Neuronal stem cell (in vitro differentiated cells): ENCODE results near the gene PHYH.

ENCODE experiments used
- DNase-seq: peaks from one replicate; pipeline ENCODE4 v3.0.0-alpha.2; 2013; ENCODE audit warnings: low spot score
- H2AFZ ChIP-seq: one replicate; pipeline ENCODE4 v1.6.1; 2013; ENCODE audit warnings: mild to moderate bottlenecking, low read length, inconsistent platforms
- H2AK5ac ChIP-seq: 2 replicates; pipeline ENCODE4 v1.6.1; 2013; ENCODE audit warnings: low read depth, mild to moderate bottlenecking, inconsistent platforms, low read length, moderate library complexity, mixed read lengths
- H2BK120ac ChIP-seq: 2 replicates; pipeline ENCODE4 v1.6.1; 2013; ENCODE audit warnings: low read depth, mild to moderate bottlenecking, inconsistent platforms, low read length, moderate library complexity, mixed read lengths
- H2BK12ac ChIP-seq: one replicate; pipeline ENCODE4 v1.6.1; 2013; ENCODE audit warnings: low read length, inconsistent platforms
- H2BK15ac ChIP-seq: 2 replicates; pipeline ENCODE4 v1.6.1; 2013; ENCODE audit warnings: mild to moderate bottlenecking, low read length, inconsistent platforms, mixed read lengths
- H2BK5ac ChIP-seq: one replicate; pipeline ENCODE4 v1.6.1; 2013; ENCODE audit warnings: inconsistent platforms, mild to moderate bottlenecking, low read length, moderate library complexity
- H3K14ac ChIP-seq: one replicate; pipeline ENCODE4 v1.6.1; 2013; ENCODE audit warnings: low read length, inconsistent platforms
- H3K18ac ChIP-seq: 2 replicates; pipeline ENCODE4 v1.6.1; 2013; ENCODE audit warnings: low read length, inconsistent platforms
- H3K23ac ChIP-seq: 2 replicates; pipeline ENCODE4 v1.6.1; 2013; ENCODE audit warnings: low read depth, mild to moderate bottlenecking, mixed read lengths, low read length, inconsistent platforms; ENCODE audit not compliant: poor library complexity
- H3K27ac ChIP-seq: replicated peaks from 3 replicates; pipeline ENCODE4 v1.5.1; 2013; ENCODE audit warnings: low read length, inconsistent platforms
- H3K27me3 ChIP-seq, 3 experiments: 2 replicates each; pipeline ENCODE4 v1.6.1; 2013; ENCODE audit warnings: low read length in 3 of 3, mild to moderate bottlenecking in 2 of 3, inconsistent platforms in 1 of 3, low read depth in 1 of 3, mixed read lengths in 1 of 3, moderate library complexity in 1 of 3; ENCODE audit not compliant: control insufficient read depth in 3 of 3, insufficient read depth in 3 of 3
- H3K36me3 ChIP-seq, 2 donors: replicated peaks in 1 of 2; 2 replicates each; pipeline ENCODE4 v1.6.1; 2013; ENCODE audit warnings: low read length in 2 of 2; ENCODE audit not compliant: control insufficient read depth in 2 of 2, insufficient read depth in 2 of 2
- H3K4ac ChIP-seq: 2 replicates; pipeline ENCODE4 v1.6.1; 2013; ENCODE audit warnings: inconsistent platforms, mild to moderate bottlenecking, low read length, moderate library complexity
- H3K4me1 ChIP-seq, 2 donors: 1 replicate in 1 of 2; 2 replicates in 1 of 2; pipeline ENCODE4 v1.6.1; 2013; ENCODE audit warnings: low read length in 2 of 2, low read depth in 1 of 2; ENCODE audit not compliant: control insufficient read depth in 2 of 2, insufficient read depth in 1 of 2
- H3K4me2 ChIP-seq: one replicate; pipeline ENCODE4 v1.6.1; 2013; ENCODE audit warnings: mild to moderate bottlenecking, low read length, inconsistent platforms; ENCODE audit not compliant: insufficient read depth, poor library complexity, severe bottlenecking
- H3K4me3 ChIP-seq, 2 donors: 2 replicates each; pipeline ENCODE4 v1.5.1; 2013; ENCODE audit warnings: low read length in 2 of 2, mild to moderate bottlenecking in 2 of 2, inconsistent platforms in 1 of 2, moderate library complexity in 1 of 2
- H3K79me1 ChIP-seq: one replicate; pipeline ENCODE4 v1.6.1; 2013; ENCODE audit warnings: low read depth, mild to moderate bottlenecking, inconsistent platforms, low read length, moderate library complexity
- H3K9ac ChIP-seq: one replicate; pipeline ENCODE4 v1.6.1; 2013; ENCODE audit warnings: mild to moderate bottlenecking, low read depth, low read length, inconsistent platforms; ENCODE audit not compliant: poor library complexity
- H3K9me3 ChIP-seq, 2 donors: replicated peaks in 1 of 2; 2 replicates each; pipeline versions ENCODE3 to v1.6.1; 2013; ENCODE audit warnings: low read length in 2 of 2, mild to moderate bottlenecking in 2 of 2, inconsistent platforms in 1 of 2, low read depth in 1 of 2, mixed read lengths in 1 of 2, moderate library complexity in 1 of 2; ENCODE audit not compliant: control insufficient read depth in 2 of 2, insufficient read depth in 1 of 2
- H4K8ac ChIP-seq: one replicate; pipeline ENCODE4 v1.6.1; 2013; ENCODE audit warnings: low read depth, mild to moderate bottlenecking, inconsistent platforms, low read length, moderate library complexity
- H4K91ac ChIP-seq: one replicate; pipeline ENCODE4 v1.6.1; 2013; ENCODE audit warnings: low read length, low read depth, mild to moderate bottlenecking, inconsistent platforms; ENCODE audit not compliant: poor library complexity
- WGBS, 2 donors: extraction: QIAGEN DNeasy Blood & Tissue Kit; methylation state at CpG; one replicate each; pipeline ENCODE4 v1.1.7; 2013; ENCODE audit warnings: missing lambda C conversion rate in 2 of 2, mixed read lengths in 1 of 2; ENCODE audit not compliant: insufficient read length in 2 of 2, insufficient replicate concordance in 1 of 2; ENCODE audit errors: extremely low coverage in 2 of 2; 5-methylcytosine and 5-hydroxymethylcytosine counted together

PHYH gene

GRCh38 chr10:13315361-13315760 is 15.5 kb upstream of the PHYH start:
- no peak overlapping the region for H3K27ac ChIP-seq
- H3K9ac ChIP-seq, result no peak overlapping the region
- no peak overlapping the region for H4K91ac ChIP-seq
- peaks cover 6 to 33% of the 10 kb centered on the region in 2 donors for H3K36me3 ChIP-seq
- no peak overlapping the region for H2AFZ ChIP-seq
- H4K8ac ChIP-seq, result no peak overlapping the region
- no peak overlapping the region for H2BK15ac ChIP-seq
- H3K9me3 ChIP-seq, result no peaks in the 10 kb centered on the region
- no peak for DNase-seq
- no peak overlapping the region for H3K4ac ChIP-seq
- H3K27me3 ChIP-seq, result no peaks in the 10 kb centered on the region
- H2BK120ac ChIP-seq, result no peak overlapping the region
- H2BK12ac ChIP-seq, result no peak overlapping the region
- no peak overlapping the region for H2AK5ac ChIP-seq
- H3K79me1 ChIP-seq, result no peaks in the 10 kb centered on the region
- no peak overlapping the region for H3K14ac ChIP-seq
- H3K18ac ChIP-seq, result no peak overlapping the region
- H3K4me2 ChIP-seq, result no peak overlapping the region
- no peak overlapping the region for H3K23ac ChIP-seq
- no peak overlapping the region for H2BK5ac ChIP-seq
- no peak overlapping the region for H3K4me3 ChIP-seq
- no peaks in the 10 kb centered on the region for H3K4me1 ChIP-seq

- Histone ChIP-seq H4K8ac (no peak overlapping the region), H3K9me3 (no peaks in the 10 kb centered on the region), H3K18ac (no peak overlapping the region), H3K9ac (no peak overlapping the region), H3K14ac (no peak overlapping the region), H3K4me2 (no peak overlapping the region), H2BK120ac (no peak overlapping the region), H3K36me3 (no peaks in the 10 kb centered on the region), H3K27me3 (peaks cover 0 to under 1% (median 0%) of the 10 kb centered on the region in 3 experiments), H2BK5ac (no peak overlapping the region), H2AK5ac (no peak overlapping the region), H3K4ac (no peak overlapping the region), H3K23ac (no peak overlapping the region), H2BK15ac (no peak overlapping the region), H3K27ac (no peak overlapping the region), H4K91ac (no peak overlapping the region), H3K4me3 (no peak overlapping the region), H3K79me1 (no peaks in the 10 kb centered on the region), H2BK12ac (no peak overlapping the region), H2AFZ (peak overlapping the region; percentile 31), H3K4me1 (no peaks in the 10 kb centered on the region)
- DNase-seq, result no peak
- no CpG with 5 or more reads among the region's 5 CpGs for WGBS, 2 donors
Observed at GRCh38 chr10:13311177-13311575, 11.3 kb upstream of the PHYH start.

GRCh38 chr10:13310518-13311176 is 10.8 kb upstream of the PHYH start:
- no peaks in the 10 kb centered on the region for H3K4me1 ChIP-seq
- H2BK5ac ChIP-seq, result no peak overlapping the region
- H3K18ac ChIP-seq, result no peak overlapping the region
- H2BK12ac ChIP-seq, result no peak overlapping the region
- H3K9ac ChIP-seq, result no peak overlapping the region
- H3K4me2 ChIP-seq, result no peak overlapping the region
- no peaks in the 10 kb centered on the region for H3K9me3 ChIP-seq
- H2BK15ac ChIP-seq, result no peak overlapping the region
- H3K79me1 ChIP-seq, result no peaks in the 10 kb centered on the region
- H2AK5ac ChIP-seq, result no peak overlapping the region
- WGBS, 2 donors, result no CpG with 5 or more reads among the region's 7 CpGs
- H4K8ac ChIP-seq, result no peak overlapping the region
- no peak overlapping the region for H3K4me3 ChIP-seq
- H3K4ac ChIP-seq, result no peak overlapping the region
- no peak for DNase-seq
- no peak overlapping the region for H4K91ac ChIP-seq
- peak overlapping the region; percentile 31 for H2AFZ ChIP-seq
- no peak overlapping the region for H3K27ac ChIP-seq
- H3K14ac ChIP-seq, result no peak overlapping the region
- H2BK120ac ChIP-seq, result no peak overlapping the region
- H3K23ac ChIP-seq, result no peak overlapping the region
- H3K36me3 ChIP-seq, result no peaks in the 10 kb centered on the region
- H3K27me3 ChIP-seq, result peaks cover 0 to 2% (median 0%) of the 10 kb centered on the region in 3 experiments

DNA sequence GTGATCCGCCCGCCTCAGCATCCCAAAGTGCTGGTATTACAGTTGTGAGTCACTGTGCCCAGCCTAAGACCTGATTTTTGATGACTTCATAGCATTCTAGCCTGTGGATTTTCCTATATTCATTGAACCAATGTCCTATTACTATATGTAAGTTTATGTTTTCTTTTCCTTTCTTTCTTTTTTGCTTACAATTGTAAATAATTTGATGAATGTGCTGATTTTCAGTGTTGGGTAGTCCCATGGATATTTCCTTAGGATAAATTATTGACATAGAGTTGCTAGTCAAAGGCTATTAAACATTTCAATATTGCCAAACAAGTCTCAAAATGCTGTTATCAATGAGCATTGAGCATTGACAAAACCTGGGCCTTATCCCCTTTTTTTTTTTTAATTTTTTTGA is 9.9 kb upstream of the PHYH start:
- H3K4me1 ChIP-seq, result no peaks in the 10 kb centered on the region
- H2BK120ac ChIP-seq, result no peak overlapping the region
- H3K4me3 ChIP-seq, result no peak overlapping the region
- H3K36me3 ChIP-seq, result no peaks in the 10 kb centered on the region
- no peak overlapping the region for H4K8ac ChIP-seq
- no peak overlapping the region for H3K27ac ChIP-seq
- no peak overlapping the region for H2BK12ac ChIP-seq
- H2BK15ac ChIP-seq, result no peak overlapping the region
- H3K14ac ChIP-seq, result no peak overlapping the region
- H3K4ac ChIP-seq, result no peak overlapping the region
- H2AFZ ChIP-seq, result no peak overlapping the region
- no peak overlapping the region for H4K91ac ChIP-seq
- no peaks in the 10 kb centered on the region for H3K79me1 ChIP-seq
- H3K9ac ChIP-seq, result no peak overlapping the region
- no peak for DNase-seq
- H3K27me3 ChIP-seq, result peaks cover 0 to 2% (median 0%) of the 10 kb centered on the region in 3 experiments
- no peak overlapping the region for H3K4me2 ChIP-seq
- WGBS, 2 donors, result no CpG with 5 or more reads among the region's 2 CpGs
- no peaks in the 10 kb centered on the region for H3K9me3 ChIP-seq
- no peak overlapping the region for H2AK5ac ChIP-seq
- H3K23ac ChIP-seq, result no peak overlapping the region
- H3K18ac ChIP-seq, result no peak overlapping the region
- H2BK5ac ChIP-seq, result no peak overlapping the region
